Uterus (tissue), 2 donors: ENCODE results near the gene TEX2.

ENCODE experiments used
- POLR2A ChIP-seq, 2 donors: fragments of 450-650 bp; IDR thresholded peaks; one replicate each; pipeline ENCODE4 v1.6.1; 2016; ENCODE audit warnings: antibody characterized with exemption in 2 of 2, mild to moderate bottlenecking in 1 of 2, moderate library complexity in 1 of 2
- TF ChIP-seq, protein P1 (sequence below), 4 experiments: fragments of 200-600 bp in 2 of 4; fragments of 450-650 bp in 2 of 4; sonication (generic) in 2 of 4; IDR thresholded peaks; one replicate each; pipeline ENCODE4 v1.5.1; 2016 to 2019; ENCODE audit warnings: antibody characterized with exemption in 4 of 4, mild to moderate bottlenecking in 2 of 4, moderate library complexity in 1 of 4

GRCh38 chr17:64145375-64145750 is 117.7 kb downstream of the TEX2 start:
- TF ChIP-seq, protein P1, sequence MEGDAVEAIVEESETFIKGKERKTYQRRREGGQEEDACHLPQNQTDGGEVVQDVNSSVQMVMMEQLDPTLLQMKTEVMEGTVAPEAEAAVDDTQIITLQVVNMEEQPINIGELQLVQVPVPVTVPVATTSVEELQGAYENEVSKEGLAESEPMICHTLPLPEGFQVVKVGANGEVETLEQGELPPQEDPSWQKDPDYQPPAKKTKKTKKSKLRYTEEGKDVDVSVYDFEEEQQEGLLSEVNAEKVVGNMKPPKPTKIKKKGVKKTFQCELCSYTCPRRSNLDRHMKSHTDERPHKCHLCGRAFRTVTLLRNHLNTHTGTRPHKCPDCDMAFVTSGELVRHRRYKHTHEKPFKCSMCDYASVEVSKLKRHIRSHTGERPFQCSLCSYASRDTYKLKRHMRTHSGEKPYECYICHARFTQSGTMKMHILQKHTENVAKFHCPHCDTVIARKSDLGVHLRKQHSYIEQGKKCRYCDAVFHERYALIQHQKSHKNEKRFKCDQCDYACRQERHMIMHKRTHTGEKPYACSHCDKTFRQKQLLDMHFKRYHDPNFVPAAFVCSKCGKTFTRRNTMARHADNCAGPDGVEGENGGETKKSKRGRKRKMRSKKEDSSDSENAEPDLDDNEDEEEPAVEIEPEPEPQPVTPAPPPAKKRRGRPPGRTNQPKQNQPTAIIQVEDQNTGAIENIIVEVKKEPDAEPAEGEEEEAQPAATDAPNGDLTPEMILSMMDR (IDR thresholded peaks at IDR 0.05) = no peak
- no peak for TF ChIP-seq POLR2A (IDR thresholded peaks at IDR 0.05)
